ENCODE data around the gene GNB5.

DNA sequence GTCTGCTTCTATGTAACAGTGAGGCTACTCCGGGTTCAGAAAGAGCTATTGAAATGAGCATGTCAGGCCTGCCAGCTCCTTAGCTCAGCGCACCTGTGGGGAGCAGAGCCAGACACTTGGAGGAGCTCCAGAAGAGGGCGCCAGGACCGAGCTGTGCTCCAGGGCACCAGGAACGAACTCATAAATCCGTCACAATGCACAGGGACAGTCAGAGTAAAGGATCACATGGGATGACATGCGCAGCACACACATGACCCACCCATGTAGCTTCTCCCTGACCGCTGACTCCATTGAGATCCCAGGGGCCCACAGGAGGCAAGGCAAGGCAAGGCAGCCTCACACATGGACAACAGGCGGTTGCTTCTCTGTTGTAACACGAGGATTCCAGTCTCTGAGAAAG lies 26.0 kb upstream of the GNB5 start:
- no peak for TF ChIP-seq GATA2 (IDR thresholded peaks at IDR 0.05; ENCODE audit: low read depth, low read length)
- no peak for TF ChIP-seq GATA3 (IDR thresholded peaks at IDR 0.05; ENCODE audit: low read depth, low read length)

Data from SH-SY5Y (cell line).